Fibroblast of the aortic adventitia (primary cell): ENCODE data around the gene ALG12. TPM values are rescaled to one million over a fixed set of nuclear protein-coding genes. Genes with fewer than 3 reads are reported as not detected.
A peak's percentile ranks its signal among the peaks of the same experiment; 100 is the strongest.

Experiments used
- DNase-seq: peaks from one replicate; pipeline ENCODE4 v3.0.0-alpha.2; 2010; ENCODE audit warnings: low read depth
- H3K4me3 ChIP-seq: 2 replicates; pipeline ENCODE4 v1.5.1; 2011; ENCODE audit warnings: low read depth, mild to moderate bottlenecking, control low read depth, low read length, moderate library complexity
- total RNA-seq: library from RNA; depleted of rRNA; stranded (reverse); fragments of >200 nt; gene quantifications from 2 replicates; pipeline ENCODE4 v1.2.3, GENCODE V29; 2012; ENCODE audit warnings: low replicate concordance
- TF ChIP-seq, protein P1 (sequence below): IDR thresholded peaks from 2 replicates; pipeline ENCODE4 v1.5.1; 2011; ENCODE audit warnings: mild to moderate bottlenecking, low read length, control low read depth, inconsistent platforms; ENCODE audit not compliant: insufficient read depth

ALG12 gene
- total RNA-seq, 1 donor, result 19.9 TPM

DNA sequence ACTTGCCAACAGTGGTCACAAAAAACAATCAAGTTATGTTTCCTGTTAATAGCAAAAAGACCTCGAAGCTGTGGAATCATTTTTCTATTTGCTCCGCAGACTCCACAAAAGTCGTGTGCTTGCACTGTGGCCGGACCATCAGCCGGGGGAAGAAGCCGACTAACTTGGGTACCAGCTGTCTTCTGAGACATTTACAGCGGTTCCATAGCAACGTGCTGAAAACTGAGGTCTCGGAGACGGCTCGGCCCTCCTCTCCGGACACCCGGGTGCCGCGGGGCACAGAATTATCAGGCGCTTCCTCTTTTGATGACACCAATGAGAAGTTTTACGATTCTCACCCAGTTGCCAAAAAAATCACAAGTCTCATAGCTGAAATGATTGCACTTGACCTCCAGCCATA lies 33.0 kb downstream of the ALG12 start:
- TF ChIP-seq, protein P1, sequence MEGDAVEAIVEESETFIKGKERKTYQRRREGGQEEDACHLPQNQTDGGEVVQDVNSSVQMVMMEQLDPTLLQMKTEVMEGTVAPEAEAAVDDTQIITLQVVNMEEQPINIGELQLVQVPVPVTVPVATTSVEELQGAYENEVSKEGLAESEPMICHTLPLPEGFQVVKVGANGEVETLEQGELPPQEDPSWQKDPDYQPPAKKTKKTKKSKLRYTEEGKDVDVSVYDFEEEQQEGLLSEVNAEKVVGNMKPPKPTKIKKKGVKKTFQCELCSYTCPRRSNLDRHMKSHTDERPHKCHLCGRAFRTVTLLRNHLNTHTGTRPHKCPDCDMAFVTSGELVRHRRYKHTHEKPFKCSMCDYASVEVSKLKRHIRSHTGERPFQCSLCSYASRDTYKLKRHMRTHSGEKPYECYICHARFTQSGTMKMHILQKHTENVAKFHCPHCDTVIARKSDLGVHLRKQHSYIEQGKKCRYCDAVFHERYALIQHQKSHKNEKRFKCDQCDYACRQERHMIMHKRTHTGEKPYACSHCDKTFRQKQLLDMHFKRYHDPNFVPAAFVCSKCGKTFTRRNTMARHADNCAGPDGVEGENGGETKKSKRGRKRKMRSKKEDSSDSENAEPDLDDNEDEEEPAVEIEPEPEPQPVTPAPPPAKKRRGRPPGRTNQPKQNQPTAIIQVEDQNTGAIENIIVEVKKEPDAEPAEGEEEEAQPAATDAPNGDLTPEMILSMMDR, result no peak
- H3K4me3 ChIP-seq, result no peak overlapping the region
- DNase-seq, result no peak

DNA sequence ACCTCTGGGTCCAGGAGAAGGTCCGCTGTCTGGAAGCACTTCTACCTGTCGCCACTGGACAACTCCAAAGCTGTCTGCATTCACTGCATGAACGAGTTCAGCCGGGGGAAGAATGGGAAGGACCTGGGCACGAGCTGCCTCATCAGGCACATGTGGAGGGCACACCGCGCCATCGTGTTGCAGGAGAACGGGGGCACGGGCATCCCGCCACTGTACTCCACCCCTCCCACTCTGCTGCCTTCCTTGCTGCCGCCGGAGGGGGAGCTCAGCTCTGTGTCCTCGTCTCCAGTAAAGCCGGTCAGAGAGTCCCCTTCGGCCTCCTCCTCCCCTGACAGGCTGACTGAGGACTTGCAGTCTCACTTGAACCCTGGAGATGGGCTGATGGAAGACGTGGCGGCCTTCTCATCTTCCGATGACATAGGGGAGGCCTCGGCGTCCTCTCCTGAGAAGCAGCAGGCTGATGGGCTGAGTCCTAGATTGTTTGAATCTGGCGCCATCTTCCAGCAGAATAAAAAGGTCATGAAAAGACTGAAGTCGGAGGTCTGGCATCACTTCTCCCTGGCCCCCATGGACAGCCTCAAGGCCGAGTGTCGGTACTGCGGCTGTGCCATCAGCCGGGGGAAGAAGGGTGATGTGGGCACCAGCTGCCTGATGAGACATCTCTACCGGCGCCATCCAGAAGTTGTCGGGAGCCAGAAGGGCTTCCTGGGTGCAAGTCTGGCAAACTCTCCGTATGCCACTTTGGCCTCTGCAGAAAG lies 33.6 kb downstream of the ALG12 start:
- DNase-seq, result no peak
- no peak overlapping the region for H3K4me3 ChIP-seq
- TF ChIP-seq, protein P1, result no peak

DNA sequence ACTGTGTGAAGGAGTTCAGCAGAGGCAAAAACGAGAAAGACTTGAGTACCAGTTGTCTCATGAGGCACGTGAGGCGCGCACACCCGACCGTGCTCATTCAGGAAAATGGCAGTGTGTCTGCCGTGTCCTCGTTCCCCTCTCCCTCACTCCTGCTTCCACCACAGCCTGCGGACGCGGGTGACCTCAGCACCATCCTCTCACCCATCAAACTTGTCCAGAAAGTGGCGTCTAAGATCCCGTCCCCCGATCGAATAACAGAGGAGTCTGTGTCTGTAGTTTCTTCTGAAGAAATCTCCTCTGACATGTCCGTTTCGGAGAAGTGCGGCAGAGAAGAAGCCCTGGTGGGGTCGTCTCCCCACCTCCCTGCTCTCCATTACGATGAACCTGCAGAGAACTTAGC lies 34.2 kb downstream of the ALG12 start:
- DNase-seq, result no peak
- H3K4me3 ChIP-seq, result no peak overlapping the region
- TF ChIP-seq, protein P1, result no peak

DNA sequence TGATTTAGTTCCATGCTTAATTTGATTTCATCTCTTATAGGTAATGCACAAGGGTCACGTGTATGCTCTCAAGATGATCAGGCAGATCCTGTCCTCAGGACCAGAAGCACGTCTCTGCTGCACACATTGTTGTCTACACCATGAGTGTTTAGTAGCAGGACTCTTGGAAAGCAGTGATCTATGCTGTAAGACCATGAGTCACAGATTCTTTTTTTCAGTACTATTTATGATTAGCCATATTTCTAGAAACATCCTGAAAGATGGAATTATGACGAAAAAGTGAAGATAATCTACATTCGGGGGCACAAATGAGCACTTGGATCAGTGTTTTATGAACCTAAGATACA lies 35.0 kb downstream of the ALG12 start:
- DNase-seq, result peak; percentile 7
- TF ChIP-seq, protein P1, result no peak
- H3K4me3 ChIP-seq, result no peak overlapping the region

DNA sequence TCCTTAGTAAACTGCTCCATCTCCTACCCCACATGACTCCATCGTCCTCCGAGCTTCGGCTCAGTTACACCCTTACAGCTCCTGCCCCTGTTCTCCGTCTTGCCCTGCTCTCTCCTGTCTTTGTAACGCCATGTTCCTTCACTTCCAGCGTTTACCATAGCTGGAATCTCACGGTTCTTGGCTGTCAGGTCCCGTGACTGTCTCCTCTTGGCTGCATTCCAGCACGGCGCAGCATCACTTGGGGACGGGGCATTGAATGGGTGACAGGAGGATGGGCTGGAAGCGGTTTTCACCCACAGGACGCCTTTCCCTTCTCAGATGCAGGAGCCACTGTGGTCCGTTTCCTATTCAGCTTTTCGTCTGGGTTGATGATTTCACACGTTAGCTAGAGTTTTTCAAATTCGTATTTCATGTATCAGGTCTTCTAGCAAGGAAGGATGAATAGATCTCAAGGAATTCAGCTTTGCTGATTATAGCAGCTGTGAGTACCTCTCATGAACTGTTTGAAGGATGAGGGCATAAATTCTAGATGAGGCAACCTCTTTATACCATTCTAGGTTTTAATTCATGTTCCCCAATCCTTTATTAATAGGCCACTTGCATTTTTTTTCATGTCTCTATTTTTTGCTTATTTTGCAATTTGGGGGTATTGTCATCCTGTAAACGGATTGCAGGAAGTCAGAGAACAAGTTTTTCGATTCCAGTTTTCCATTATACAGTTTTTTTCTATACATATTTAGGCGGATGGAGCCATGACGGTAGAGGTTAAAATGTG lies 35.5 kb downstream of the ALG12 start:
- TF ChIP-seq, protein P1, result no peak
- no peak overlapping the region for H3K4me3 ChIP-seq
- no peak for DNase-seq

DNA sequence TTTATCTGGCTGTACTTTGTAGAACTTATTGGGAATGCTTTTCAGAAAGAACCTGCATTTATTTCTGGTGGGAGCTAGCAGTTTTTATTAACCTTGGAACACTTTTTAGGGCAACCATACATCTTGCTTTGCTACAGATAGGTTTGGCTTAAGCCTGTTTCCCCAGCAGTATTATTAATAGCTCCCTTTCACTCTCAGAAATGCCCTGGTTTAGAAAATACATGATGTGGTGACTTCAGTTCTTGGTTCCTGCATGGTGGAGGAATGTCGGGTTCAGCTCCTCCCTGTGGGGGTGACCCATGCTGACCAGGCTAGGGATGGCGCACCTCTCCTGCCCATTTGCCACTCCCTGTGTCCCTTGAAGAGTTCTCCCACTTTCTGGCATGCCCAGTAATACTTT lies 36.4 kb downstream of the ALG12 start:
- TF ChIP-seq, protein P1, result no peak
- no peak for DNase-seq
- H3K4me3 ChIP-seq, result no peak overlapping the region
